NCI-H2107 treated with DMSO at 0.1 percent for 48 hours (cell line): Measurements from ENCODE around the gene SLC2A10.
"Not testable (repeated sequence)": the region's sequence is repeated elsewhere in the genome, so short reads cannot be mapped to it uniquely, and the experiment has no call there.

Experiments used
- DNase-seq: peaks from one replicate; lab custom pipeline; 2025; ENCODE audit not compliant: unreplicated experiment; lab: John Stamatoyannopoulos, UW

SLC2A10 gene

GRCh38 chr20:46709459-46710152 is at the start of gene SLC2A10:
Gene SLC2A10, plus strand, starts transcription at chr20:46709649. Its CDS starts 88 bp downstream, at chr20:46709737.
- DNase-seq = no peak

GRCh38 chr20:46660487-46660886 is 49.0 kb upstream of the SLC2A10 start:
- DNase-seq = no peak

- no peak for DNase-seq
Observed at GRCh38 chr20:46661659-46662058, 47.8 kb upstream of the SLC2A10 start.

- DNase-seq = no peak
Observed at GRCh38 chr20:46663531-46663930, 45.9 kb upstream of the SLC2A10 start.

GRCh38 chr20:46665602-46666001 is 43.8 kb upstream of the SLC2A10 start:
- DNase-seq = no peak

- DNase-seq = no peak
Observed at GRCh38 chr20:46666306-46666705, 43.1 kb upstream of the SLC2A10 start.

GRCh38 chr20:46666818-46667515 is 42.5 kb upstream of the SLC2A10 start:
- no peak for DNase-seq

GRCh38 chr20:46670228-46670584 is 39.2 kb upstream of the SLC2A10 start:
- DNase-seq = no peak

- no peak for DNase-seq
Observed at GRCh38 chr20:46670585-46671584, 38.6 kb upstream of the SLC2A10 start.

- DNase-seq = no peak
Observed at GRCh38 chr20:46671866-46672542, 37.4 kb upstream of the SLC2A10 start.

- DNase-seq = no peak
Observed at GRCh38 chr20:46672543-46673148, 36.8 kb upstream of the SLC2A10 start.

GRCh38 chr20:46673394-46674252 is 35.8 kb upstream of the SLC2A10 start:
- DNase-seq = no peak

- no peak for DNase-seq
Observed at GRCh38 chr20:46674253-46675083, 35.0 kb upstream of the SLC2A10 start.

GRCh38 chr20:46676649-46677316 is 32.7 kb upstream of the SLC2A10 start:
- not testable (repeated sequence) for DNase-seq

GRCh38 chr20:46677608-46678007 is 31.8 kb upstream of the SLC2A10 start:
- no peak for DNase-seq

- DNase-seq = no peak
Observed at GRCh38 chr20:46678516-46678915, 30.9 kb upstream of the SLC2A10 start.

GRCh38 chr20:46680684-46681031 is 28.8 kb upstream of the SLC2A10 start:
- no peak for DNase-seq
